ENCODE data around the gene NCAN.

NCAN gene

DNA sequence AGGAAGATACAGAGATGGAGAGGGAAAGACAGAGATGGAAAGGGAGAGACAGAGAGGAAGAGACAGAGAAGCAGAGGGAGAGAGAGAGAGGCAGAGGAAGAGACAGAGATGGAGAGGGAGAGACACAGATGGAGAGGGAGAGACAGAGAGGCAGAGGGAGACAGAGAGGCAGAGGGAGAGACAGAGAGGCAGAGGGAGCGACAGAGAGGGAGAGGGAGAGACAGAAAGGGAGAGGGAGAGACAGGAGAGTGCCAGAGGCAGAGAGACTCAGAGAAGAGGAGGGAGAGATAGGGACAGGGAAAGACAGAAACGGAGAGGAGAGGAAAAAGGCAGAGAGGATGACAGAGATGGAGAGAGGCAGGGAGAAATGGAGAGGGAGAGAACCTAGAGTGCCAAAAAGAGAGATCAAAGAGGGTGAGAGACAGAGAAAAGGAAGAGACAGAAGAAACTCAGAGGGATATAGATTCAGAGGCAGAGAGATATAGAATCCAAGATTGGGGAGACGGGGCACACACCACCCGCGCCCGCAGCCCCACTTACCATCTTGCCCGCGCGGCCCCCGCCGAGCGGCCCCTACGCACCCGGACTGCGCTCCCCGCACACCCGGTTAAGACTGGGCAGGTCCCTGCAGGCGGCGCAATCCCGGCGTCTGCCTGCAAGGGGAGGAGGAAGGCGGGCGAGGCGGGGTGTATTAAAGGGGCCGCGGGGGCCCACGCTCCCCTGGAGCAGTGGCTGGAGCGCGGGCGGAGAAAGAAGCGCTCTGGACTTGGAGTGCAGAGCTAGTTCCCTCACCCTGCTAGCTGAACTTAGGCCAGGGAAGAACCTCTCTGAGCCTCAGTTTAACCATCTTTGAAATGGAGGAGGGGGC, 50.7 kb downstream of the NCAN start:
- DNase-seq = no peak

DNA sequence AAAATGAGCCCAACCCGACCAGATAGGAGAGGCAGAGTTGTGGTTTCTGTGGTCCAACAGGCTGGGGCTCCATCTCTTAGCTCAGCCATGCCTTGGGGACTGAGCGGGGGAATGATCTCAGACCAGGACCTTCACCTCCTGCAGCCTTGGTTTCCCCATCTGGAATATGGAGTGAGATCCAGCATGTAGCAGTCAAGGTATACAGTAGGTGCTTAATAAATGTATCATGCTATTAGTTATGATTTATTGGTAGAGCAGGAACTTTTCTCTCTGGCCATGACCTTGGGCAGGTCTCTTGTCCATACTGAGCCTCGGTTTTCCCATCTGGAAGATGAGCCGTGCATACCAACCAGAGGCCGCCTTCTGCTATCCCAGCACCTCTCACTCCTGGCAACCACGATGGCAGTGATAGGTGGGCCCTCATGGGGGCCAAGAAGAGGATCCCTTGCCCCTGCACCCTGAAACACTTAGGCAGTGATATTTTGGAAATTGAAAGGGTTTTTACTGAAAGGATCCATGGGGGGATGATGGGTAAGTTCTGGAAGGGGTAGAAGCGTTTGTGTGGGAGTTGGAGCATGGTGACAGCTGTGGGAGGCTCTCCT, 52.2 kb downstream of the NCAN start:
- no peak for DNase-seq

- no peak for DNase-seq
Observed at GRCh38 chr19:19267305-19267704, 55.5 kb downstream of the NCAN start.

DNA sequence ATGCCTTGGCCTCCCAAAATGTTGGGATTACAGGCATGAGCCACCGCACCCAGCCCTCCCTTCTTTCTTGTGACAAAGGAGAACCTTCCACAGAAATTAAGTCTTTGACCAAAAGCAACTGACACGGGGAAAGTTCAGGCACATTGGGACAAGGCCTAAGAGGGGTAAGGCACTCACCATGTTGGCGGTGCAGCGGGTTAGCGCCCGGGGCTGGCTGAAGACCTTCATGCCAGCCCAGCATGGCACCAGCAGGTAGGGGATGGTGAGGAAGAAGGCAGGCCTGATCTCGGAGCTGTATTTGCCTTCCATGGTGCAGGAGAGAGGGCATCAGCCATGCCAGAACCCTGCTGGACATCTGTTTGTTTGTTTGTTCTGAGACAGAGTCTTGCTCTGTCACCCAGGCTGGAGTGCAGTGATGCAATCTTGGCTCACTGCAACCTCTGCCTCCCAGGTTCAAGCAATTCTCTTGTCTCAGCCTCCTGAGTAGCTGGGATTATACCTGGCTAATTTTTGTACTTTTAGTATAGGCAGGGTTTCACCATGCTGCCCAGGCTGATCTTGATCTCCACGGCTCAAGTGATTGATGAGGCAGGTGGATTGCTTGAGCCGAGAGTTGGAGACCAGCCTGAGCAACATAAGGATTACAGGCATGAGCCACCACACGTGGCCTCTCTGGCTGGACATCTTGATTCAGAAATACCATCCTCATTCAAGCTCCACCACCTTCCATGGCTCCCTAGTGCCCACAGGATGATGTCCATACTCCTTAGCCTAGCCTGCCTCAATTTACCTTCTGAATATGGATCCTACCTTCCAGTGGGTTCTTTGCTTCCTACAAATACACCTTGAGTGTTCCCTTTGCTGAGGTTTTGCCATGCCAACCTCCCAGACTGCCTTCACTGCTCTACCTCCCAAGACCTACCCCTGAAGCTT, 57.0 kb downstream of the NCAN start:
- DNase-seq = no peak

GRCh38 chr19:19269952-19270694, 58.4 kb downstream of the NCAN start:
- no peak for DNase-seq

- no peak for DNase-seq
Observed at GRCh38 chr19:19270749-19271571, 59.2 kb downstream of the NCAN start.

GRCh38 chr19:19271828-19272599, 60.3 kb downstream of the NCAN start:
- DNase-seq = no peak

- DNase-seq = no peak
Observed at GRCh38 chr19:19274146-19274545, 62.4 kb downstream of the NCAN start.

GRCh38 chr19:19274716-19275565, 63.2 kb downstream of the NCAN start:
- DNase-seq = no peak

- no peak for DNase-seq
Observed at GRCh38 chr19:19276386-19276785, 64.6 kb downstream of the NCAN start.

DNA sequence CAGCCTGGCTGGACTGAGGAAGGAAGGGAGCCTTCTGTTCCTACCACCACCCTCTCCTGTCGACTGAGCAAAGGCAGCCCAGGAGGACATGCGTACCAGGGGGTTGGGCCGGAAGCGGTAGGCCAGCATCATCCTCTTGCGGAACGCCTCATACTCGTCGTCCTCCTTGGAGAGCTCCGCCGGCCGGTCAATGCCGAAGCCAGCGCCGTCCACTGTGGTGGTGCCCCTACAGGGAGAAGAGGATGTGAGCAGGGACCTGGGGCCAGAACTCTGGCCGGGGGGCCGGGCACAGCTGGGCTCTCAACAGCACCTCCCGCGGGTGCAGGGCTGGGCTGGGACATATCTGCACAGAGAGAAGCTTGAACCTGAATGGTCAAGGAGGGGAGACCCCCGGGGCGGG, 65.1 kb downstream of the NCAN start:
- no peak for DNase-seq

DNA sequence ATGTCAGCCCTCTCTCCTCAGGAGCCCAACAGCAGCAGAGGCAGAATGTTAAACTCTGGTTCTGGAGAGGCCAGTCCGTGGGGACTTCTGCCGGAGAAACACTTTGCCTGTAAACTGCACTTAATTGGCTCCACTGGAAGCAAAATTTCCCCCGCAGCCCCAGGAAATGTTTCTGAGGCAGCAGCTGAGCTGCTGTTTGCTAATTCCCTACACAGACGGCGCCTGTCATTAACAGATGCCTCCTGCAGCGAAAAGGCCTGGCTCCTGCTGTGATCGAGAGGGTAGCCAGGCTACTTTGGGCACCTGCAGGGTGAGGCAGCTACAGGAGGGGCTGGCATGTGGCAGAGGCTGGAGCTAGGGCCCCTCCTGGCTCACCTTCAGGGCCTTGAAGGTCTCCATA, 66.6 kb downstream of the NCAN start:
- DNase-seq = no peak

- DNase-seq = no peak
Observed at GRCh38 chr19:19279062-19279612, 67.4 kb downstream of the NCAN start.

DNA sequence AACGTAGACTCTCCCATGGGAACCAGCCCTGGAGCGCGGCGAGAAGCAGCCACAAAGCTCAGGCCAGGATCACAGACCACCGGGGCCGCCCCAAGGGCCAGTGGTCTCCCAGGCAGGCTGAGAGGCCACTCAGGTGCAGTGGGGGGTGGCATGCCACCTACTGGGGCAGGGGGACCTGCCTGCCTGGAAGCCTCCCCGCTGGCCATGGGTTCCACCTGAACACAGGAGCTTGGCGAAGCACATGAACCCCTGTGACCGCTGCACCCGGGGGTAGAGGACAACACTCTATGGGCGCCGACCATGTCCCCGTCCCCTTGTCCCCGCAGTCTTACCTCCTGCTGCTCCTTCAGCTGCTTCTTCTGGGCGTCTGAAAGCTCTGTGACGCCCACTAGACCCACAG, 68.1 kb downstream of the NCAN start:
- DNase-seq = no peak

- no peak for DNase-seq
Observed at GRCh38 chr19:19280561-19280960, 68.8 kb downstream of the NCAN start.

GRCh38 chr19:19285686-19286085, 73.9 kb downstream of the NCAN start:
- no peak for DNase-seq

GRCh38 chr19:19292607-19293006, 80.8 kb downstream of the NCAN start:
- no peak for DNase-seq

DNA sequence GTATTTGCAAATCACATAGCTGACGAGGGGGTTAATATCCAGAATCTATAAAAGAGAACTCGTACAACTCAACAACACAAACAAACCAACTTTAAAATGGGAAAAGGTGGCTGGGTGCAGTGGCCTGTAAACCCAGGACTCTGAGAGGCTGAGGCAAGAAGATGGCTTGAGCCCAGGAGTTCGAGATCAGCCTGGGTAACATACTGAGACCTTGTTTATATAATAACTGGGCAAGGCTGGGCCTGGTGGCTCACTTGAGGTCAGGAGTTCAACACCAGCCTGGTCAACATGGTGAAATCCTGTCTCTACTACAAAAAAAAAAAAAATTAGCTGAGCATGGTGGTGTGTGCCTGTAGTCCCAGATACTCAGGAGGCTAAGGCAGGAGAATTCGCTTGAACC, 83.2 kb downstream of the NCAN start:
- no peak for DNase-seq

DNA sequence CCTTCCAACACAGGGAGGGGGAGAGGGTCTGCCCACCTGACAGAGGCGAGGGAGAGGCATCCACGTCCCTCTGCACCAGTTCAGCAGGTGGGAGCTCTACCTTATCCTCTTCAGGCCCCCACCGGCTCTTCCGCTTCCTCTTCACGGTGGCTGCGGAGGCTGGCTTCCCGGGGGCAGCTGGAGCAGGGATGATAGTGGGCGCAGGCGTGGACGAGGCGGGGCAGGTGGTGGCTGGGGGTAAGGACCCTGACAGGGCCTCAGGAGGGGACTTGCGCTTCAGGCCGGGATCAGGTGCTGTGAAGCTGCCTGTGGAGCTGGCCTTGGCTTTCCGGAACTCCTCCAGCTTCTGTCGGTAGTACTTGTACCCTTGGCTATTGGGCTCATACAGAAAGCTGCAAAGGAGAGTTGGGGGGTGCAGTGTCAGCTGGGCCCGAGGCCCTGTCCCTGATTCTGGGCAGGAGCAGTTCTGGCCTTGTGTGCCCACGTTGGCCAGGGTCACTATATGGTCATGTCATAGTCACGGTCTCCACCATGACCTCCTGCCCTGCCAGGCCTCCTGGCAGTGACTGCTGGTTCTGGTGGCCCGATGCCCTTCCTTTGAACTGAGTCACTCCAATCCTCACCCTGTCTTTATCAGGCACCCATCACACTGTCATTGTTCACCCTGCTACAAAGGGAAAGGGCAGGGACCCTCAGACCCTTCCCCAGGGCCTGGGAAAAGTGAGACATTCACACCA, 85.4 kb downstream of the NCAN start:
- DNase-seq = no peak

Data from stimulated activated naive CD4-positive, alpha-beta T cell treated with Interleukin-2 at 50 U/mL for 16 hours (primary cell).